ENCODE data around the gene SORCS3. TPM values are rescaled to one million over a fixed set of nuclear protein-coding genes. Genes with fewer than 3 reads are reported as not detected.

SORCS3 gene
- total RNA-seq, 6 experiments from 2014 or later = not detected

- WGBS (ENCODE audit: insufficient coverage, low coverage, low lambda C conversion rate, missing lambda C conversion rate) = 42% methylated on average over 3 of the region's 3 CpGs
These were observed 7.3 kb downstream of the SORCS3 start for GRCh38 chr10:104648421-104648820.

GRCh38 chr10:104650072-104650471 is 9.0 kb downstream of the SORCS3 start:
- intact Hi-C loops (cut with DNase I) = no loop called here
- Histone ChIP-seq H3K9me3 (no peaks in the 10 kb centered on the region), H3K4me1 (no peaks in the 10 kb centered on the region), H3K27me3 (no peaks in the 10 kb centered on the region), H3K27ac (no peak overlapping the region), H3K4me3 (no peak overlapping the region), H3K36me3 (no peaks in the 10 kb centered on the region)
- WGBS (ENCODE audit: insufficient coverage, low coverage, low lambda C conversion rate, missing lambda C conversion rate) = 31% methylated on average over 1 of the region's 1 CpG
- DNase-seq (no peak), ATAC-seq (no peak)
- peak in 1 of 4 donors; percentile 13 for TF ChIP-seq CTCF (IDR thresholded peaks at IDR 0.05)
- no peak for TF ChIP-seq POLR2A (IDR thresholded peaks at IDR 0.05)

More at GRCh38 chr10:104648421-104648820, 7.3 kb downstream of the SORCS3 start:
- H3K27me3 ChIP-seq = no peaks in the 10 kb centered on the region
- intact Hi-C loops (cut with DNase I) = no loop called here
- ATAC-seq (no peak), DNase-seq (no peak)
- H3K27ac ChIP-seq = no peak overlapping the region
- no peaks in the 10 kb centered on the region for H3K4me1 ChIP-seq
- H3K9me3 ChIP-seq = no peaks in the 10 kb centered on the region
- no peak for TF ChIP-seq POLR2A (IDR thresholded peaks at IDR 0.05)
- H3K4me3 ChIP-seq = no peak overlapping the region
- no peaks in the 10 kb centered on the region for H3K36me3 ChIP-seq

GRCh38 chr10:104650635-104651331 is 9.7 kb downstream of the SORCS3 start:
- Histone ChIP-seq H3K4me3 (no peak overlapping the region), H3K36me3 (no peaks in the 10 kb centered on the region), H3K9me3 (no peaks in the 10 kb centered on the region), H3K4me1 (no peaks in the 10 kb centered on the region), H3K27ac (no peak overlapping the region), H3K27me3 (no peaks in the 10 kb centered on the region)
- intact Hi-C loops (cut with DNase I) = no loop called here
- ATAC-seq (no peak), DNase-seq (no peak)
- no peak for TF ChIP-seq CTCF (IDR thresholded peaks at IDR 0.05)
- no peak for TF ChIP-seq POLR2A (IDR thresholded peaks at IDR 0.05)
- 51% methylated on average over 3 of the region's 3 CpGs for WGBS (ENCODE audit: insufficient coverage, low coverage, low lambda C conversion rate, missing lambda C conversion rate)

GRCh38 chr10:104657036-104657435 is 15.9 kb downstream of the SORCS3 start:
- Histone ChIP-seq H3K27ac (no peak overlapping the region), H3K4me1 (no peaks in the 10 kb centered on the region), H3K36me3 (no peaks in the 10 kb centered on the region), H3K27me3 (no peaks in the 10 kb centered on the region), H3K4me3 (no peak overlapping the region), H3K9me3 (no peaks in the 10 kb centered on the region)
- ATAC-seq = no peak
- TF ChIP-seq CTCF (IDR thresholded peaks at IDR 0.05) (no peak), POLR2A (IDR thresholded peaks at IDR 0.05) (no peak)
- WGBS (ENCODE audit: insufficient coverage, low coverage, low lambda C conversion rate, missing lambda C conversion rate) = 43% methylated on average over 3 of the region's 3 CpGs
- DNase-seq = no peak
- intact Hi-C loops (cut with DNase I) = no loop called here

GRCh38 chr10:104657457-104657856 is 16.4 kb downstream of the SORCS3 start:
- H3K27me3 ChIP-seq = no peaks in the 10 kb centered on the region
- no peak for DNase-seq
- intact Hi-C loops (cut with DNase I) = no loop called here
- no peaks in the 10 kb centered on the region for H3K4me1 ChIP-seq
- WGBS (ENCODE audit: insufficient coverage, low coverage, low lambda C conversion rate, missing lambda C conversion rate) = 56% methylated on average over 3 of the region's 3 CpGs
- no peak for ATAC-seq
- no peak overlapping the region for H3K27ac ChIP-seq
- TF ChIP-seq CTCF (IDR thresholded peaks at IDR 0.05) = no peak
- TF ChIP-seq POLR2A (IDR thresholded peaks at IDR 0.05) = no peak
- no peaks in the 10 kb centered on the region for H3K9me3 ChIP-seq
- no peak overlapping the region for H3K4me3 ChIP-seq
- H3K36me3 ChIP-seq = no peaks in the 10 kb centered on the region

Data from right lobe of liver (tissue), 6 donors.